HEK293T (cell line): ENCODE measurements around the gene SBNO2.

Experiments
- CTCF ChIA-PET: fragments of 350-600 bp; formaldehyde crosslinking; extraction: SDS; loops from one replicate; lab custom pipeline; 2021; ENCODE audit warnings: antibody characterized with exemption, inconsistent platforms; lab: Yijun Ruan, JAX
- POLR2A ChIA-PET: fragments of 350-600 bp; formaldehyde crosslinking; extraction: SDS; loops from one replicate; lab custom pipeline; 2020; ENCODE audit warnings: antibody characterized with exemption, inconsistent platforms; lab: Yijun Ruan, JAX
- DNase-seq: peaks from one replicate; pipeline ENCODE4 v3.0.0; 2012; ENCODE audit warnings: mixed read lengths; ENCODE audit errors: extremely low spot score
- ARNT ChIP-seq: fragments of 450-650 bp; IDR thresholded peaks from 2 replicates; pipeline ENCODE4 v1.6.1; 2017; ENCODE audit warnings: mild to moderate bottlenecking
- BHLHE40 ChIP-seq: fragments of 450-650 bp; IDR thresholded peaks from 2 replicates; pipeline ENCODE4 v1.6.1; 2016; ENCODE audit warnings: mild to moderate bottlenecking, moderate library complexity, borderline replicate concordance
- CTBP1 ChIP-seq: fragments of 450-650 bp; IDR thresholded peaks from 2 replicates; pipeline ENCODE4 v1.6.1; 2016; ENCODE audit warnings: borderline replicate concordance
- ELF4 ChIP-seq: fragments of 450-650 bp; IDR thresholded peaks from 2 replicates; pipeline ENCODE4 v1.6.1; 2017; ENCODE audit warnings: antibody characterized with exemption
- FOXA1 ChIP-seq: fragments of 450-650 bp; IDR thresholded peaks from 2 replicates; pipeline ENCODE4 v1.6.1; 2016; ENCODE audit warnings: mild to moderate bottlenecking
- FOXK2 ChIP-seq: fragments of 450-650 bp; IDR thresholded peaks from 2 replicates; pipeline ENCODE4 v1.6.1; 2016; ENCODE audit warnings: mild to moderate bottlenecking
- FOXM1 ChIP-seq: fragments of 450-650 bp; IDR thresholded peaks from 2 replicates; pipeline ENCODE4 v1.6.1; 2017; ENCODE audit warnings: mild to moderate bottlenecking, borderline replicate concordance
- HDGF ChIP-seq: fragments of 450-650 bp; IDR thresholded peaks from 2 replicates; pipeline ENCODE4 v1.6.1; 2017; ENCODE audit warnings: antibody characterized with exemption, borderline replicate concordance
- L3MBTL2 ChIP-seq: fragments of 450-650 bp; conservative IDR thresholded peaks from 2 replicates; pipeline ENCODE4 v1.6.1; 2016; ENCODE audit warnings: mild to moderate bottlenecking
- LEF1 ChIP-seq: fragments of 450-650 bp; IDR thresholded peaks from 2 replicates; pipeline ENCODE4 v1.6.1; 2017; ENCODE audit warnings: mild to moderate bottlenecking, borderline replicate concordance
- NFRKB ChIP-seq: fragments of 450-650 bp; IDR thresholded peaks from 2 replicates; pipeline ENCODE4 v1.6.1; 2016; ENCODE audit warnings: mild to moderate bottlenecking, moderate library complexity
- SP1 ChIP-seq: fragments of 450-650 bp; IDR thresholded peaks from 2 replicates; pipeline ENCODE4 v1.6.1; 2017
- SUZ12 ChIP-seq: fragments of 450-650 bp; IDR thresholded peaks from 2 replicates; pipeline ENCODE4 v1.6.1; 2016; ENCODE audit warnings: mild to moderate bottlenecking
- TARDBP ChIP-seq: fragments of 450-650 bp; IDR thresholded peaks from 2 replicates; pipeline ENCODE4 v1.6.1; 2016
- ZNF384 ChIP-seq: fragments of 450-650 bp; IDR thresholded peaks from 2 replicates; pipeline ENCODE4 v1.6.1; 2016
- TF ChIP-seq, protein P1 (sequence below): fragments of 450-650 bp; IDR thresholded peaks from 2 replicates; pipeline ENCODE4 v1.6.1; 2016

The SBNO2 gene

DNA sequence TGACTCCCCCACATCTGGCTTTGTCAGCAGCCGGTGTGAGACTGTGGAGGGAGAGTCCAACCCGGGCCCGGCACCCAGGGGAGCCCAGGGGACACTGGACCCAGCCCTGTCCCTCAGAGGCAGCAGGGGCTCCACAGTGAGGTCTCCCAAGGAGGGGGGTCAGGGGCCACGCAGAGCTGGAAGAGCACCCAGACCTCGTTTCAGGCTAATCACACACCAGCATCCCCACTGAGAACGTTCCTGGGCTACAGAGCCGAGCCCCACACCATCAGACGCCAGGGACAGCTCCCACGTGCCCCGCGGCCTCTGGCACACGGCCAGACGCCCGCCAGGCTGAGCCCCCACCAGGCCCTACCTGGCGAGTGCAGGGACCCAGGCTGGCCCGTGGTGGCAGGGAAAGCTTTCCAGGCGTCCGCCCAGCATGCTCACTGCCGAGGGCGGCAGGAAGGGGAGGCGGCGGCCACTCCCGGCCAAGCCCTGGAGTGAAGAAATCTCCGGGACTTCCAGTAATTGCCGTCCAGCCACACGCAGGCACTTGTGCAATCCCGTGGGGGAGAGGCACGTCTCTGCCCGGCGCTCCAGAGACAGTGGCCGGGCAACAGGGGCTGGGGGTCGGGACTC lies 19.2 kb downstream of the SBNO2 start:
- TF ChIP-seq ARNT, result no peak
- TF ChIP-seq FOXA1, result no peak
- TF ChIP-seq NFRKB, result no peak
- no peak for TF ChIP-seq BHLHE40
- TF ChIP-seq FOXM1, result no peak
- no peak for TF ChIP-seq LEF1
- no peak for TF ChIP-seq ELF4
- TF ChIP-seq FOXK2, result no peak
- TF ChIP-seq SP1, result no peak
- no peak for TF ChIP-seq ZNF384
- TF ChIP-seq L3MBTL2, result no peak
- no peak for DNase-seq
- CTCF ChIA-PET, result no interaction called here
- POLR2A ChIA-PET, result no interaction called here

DNA sequence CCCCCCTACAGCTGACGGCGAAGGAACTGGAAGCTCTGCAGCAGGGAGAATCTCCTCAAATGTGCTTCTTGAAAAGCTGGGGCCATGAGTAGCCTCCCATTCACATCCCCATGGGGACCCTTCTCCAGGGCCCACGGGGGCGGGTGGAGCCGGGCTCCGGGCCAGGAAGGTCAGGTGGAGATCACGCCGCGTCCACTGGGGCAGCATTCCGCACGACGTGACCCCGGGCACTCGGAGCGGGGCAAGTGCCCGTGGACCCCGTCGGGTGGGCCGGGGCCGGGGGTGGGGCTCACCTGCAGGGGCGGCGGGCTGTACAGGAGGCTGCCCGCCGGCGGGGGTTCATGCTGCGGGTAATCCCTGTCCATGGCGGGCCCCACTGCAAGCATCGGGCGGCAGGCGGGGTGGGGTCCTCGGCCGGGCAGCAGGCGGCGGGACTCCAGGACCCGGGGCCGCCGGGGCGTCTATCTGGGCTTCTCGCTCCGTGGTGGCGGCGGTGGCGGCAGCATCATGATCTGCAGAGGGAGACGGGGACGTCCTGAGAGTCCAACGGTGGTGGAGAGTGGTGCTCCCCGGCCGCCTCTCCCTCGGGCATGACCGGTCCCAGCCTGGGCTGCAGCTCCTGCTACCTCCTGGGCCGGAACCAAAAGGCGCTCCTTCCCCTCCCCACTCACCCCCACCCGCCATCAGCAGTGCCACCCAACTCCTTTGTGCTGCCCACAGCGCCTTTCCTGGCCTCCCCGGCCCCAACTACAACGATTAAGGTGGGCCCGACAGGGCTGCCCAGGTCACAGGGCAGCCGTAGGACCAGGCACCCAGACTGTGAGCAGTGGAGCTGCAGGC lies 20.0 kb downstream of the SBNO2 start:
- ChIA-PET POLR2A (no interaction called here), CTCF (no interaction called here)

DNA sequence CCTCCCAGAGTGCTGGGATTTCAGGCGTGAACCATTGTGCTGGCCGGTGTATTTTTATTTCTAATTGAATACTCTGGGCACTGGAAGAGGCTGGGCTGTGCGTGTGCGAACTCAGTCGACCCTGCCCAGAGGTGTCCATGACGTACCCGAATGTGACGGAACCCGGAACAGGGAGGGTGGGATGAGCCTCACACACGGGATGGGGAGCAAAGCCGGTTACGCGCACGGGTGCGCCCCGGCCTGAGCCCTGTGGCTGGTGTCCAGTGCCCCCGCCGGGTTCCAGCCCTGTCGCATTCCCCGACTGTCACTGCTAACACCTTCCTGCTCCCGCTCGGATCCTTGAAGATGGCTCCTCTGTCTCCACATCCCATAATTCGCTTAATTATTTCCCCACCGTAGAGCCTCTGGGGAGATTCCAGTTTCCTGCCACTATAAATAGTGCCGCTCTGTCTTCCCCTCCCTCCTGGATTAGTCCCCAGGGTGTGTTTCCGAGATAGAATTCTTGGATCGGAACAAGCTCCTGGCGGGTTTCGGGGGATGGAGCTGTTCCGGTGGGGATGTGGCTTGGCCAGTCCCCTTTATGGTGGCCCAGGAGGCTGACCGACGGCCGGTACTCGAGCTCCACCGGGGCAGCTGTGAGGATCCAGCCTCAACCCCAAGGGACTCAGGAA lies 22.0 kb downstream of the SBNO2 start:
- ChIA-PET CTCF (no interaction called here), POLR2A (no interaction called here)
- DNase-seq, result no peak
- TF ChIP-seq TARDBP (no peak), ZNF384 (no peak), ELF4 (no peak), SUZ12 (no peak), LEF1 (no peak), FOXA1 (no peak), NFRKB (no peak), ARNT (no peak), BHLHE40 (no peak), CTBP1 (no peak), L3MBTL2 (no peak), HDGF (no peak), FOXM1 (no peak), FOXK2 (no peak), SP1 (no peak)
- TF ChIP-seq, protein P1, sequence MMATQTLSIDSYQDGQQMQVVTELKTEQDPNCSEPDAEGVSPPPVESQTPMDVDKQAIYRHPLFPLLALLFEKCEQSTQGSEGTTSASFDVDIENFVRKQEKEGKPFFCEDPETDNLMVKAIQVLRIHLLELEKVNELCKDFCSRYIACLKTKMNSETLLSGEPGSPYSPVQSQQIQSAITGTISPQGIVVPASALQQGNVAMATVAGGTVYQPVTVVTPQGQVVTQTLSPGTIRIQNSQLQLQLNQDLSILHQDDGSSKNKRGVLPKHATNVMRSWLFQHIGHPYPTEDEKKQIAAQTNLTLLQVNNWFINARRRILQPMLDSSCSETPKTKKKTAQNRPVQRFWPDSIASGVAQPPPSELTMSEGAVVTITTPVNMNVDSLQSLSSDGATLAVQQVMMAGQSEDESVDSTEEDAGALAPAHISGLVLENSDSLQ, result no peak

More for the DNA sequence above, 20.0 kb downstream of the SBNO2 start:
- no peak for TF ChIP-seq CTBP1
- TF ChIP-seq LEF1, result no peak
- no peak for TF ChIP-seq FOXK2
- no peak for TF ChIP-seq SP1
- TF ChIP-seq ELF4, result no peak
- TF ChIP-seq L3MBTL2, result no peak
- no peak for TF ChIP-seq BHLHE40
- no peak for TF ChIP-seq TARDBP
- no peak for TF ChIP-seq HDGF
- DNase-seq, result no peak

DNA sequence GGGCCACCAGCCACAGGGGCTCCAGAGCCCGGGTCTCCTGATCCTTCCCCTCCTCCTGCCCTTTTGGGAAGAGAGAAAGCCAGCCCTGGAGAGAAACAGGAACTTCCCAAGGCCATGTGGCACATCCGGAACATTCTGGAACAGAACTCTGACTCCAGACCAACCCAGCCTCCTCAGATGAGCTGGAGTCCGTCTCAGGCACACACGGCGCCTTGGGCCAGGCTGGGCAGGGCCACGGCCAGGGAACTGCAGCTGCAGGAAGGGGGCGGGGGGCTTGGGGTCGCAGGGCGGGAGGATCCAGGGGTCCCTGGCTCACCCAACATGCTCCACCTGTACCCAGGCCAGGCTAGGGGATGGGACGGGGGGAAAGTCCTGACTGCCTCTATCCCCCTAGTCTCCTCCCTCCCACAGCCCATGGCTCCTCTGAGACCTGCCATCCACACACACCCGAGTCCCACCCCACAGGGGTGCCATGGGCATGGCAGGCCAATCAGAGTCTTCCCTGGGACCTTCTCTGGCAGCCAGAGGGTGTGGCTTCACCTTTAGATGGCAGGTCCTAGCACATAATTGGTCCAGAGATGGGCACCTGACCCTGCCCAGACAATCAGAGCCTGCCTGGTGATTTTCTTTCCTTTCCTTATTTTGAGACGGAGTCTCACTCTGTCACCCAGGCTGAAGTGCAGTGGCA lies 22.9 kb downstream of the SBNO2 start:
- TF ChIP-seq NFRKB (no peak), FOXA1 (no peak), FOXK2 (no peak), LEF1 (no peak), BHLHE40 (no peak), ZNF384 (no peak), FOXM1 (no peak), L3MBTL2 (no peak), HDGF (no peak), SUZ12 (no peak), ARNT (no peak), CTBP1 (no peak), TARDBP (no peak)
- TF ChIP-seq, protein P1, result no peak
- ChIA-PET CTCF (no interaction called here), POLR2A (no interaction called here)
- no peak for DNase-seq

DNA sequence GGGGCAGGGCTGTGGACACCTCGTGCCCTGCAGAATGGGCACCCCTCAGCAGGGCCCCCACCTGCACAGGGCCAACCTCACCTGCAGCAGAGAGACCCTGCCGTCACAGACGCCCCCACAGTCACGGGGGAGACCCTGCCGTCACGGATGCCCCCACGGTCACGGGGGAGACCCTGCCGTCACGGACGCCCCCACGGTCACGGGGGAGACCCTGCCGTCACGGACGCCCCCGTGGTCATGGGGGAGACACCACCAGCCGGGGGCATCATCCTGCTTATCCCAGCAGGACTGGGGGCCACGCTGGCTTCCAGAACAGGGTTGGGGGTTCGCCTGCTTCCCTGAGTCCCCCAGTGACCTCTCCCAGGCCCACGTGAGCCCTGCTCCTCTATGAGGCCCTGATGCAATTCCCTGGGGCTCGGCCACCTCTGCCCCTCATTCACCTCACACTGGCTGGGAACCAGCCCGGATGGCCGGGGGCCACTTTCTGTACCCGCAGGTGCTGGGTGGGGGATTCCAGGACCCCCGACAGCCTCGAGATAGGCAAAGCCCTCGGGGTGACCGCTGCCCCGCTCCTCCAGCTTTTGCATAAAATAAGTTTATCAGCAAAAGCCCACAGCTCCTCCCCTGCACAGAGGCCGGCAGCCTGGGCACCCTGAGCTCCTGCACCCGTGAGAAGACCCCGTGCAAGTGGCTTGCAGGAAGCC lies 23.6 kb downstream of the SBNO2 start:
- no peak for TF ChIP-seq TARDBP
- TF ChIP-seq SUZ12, result no peak
- TF ChIP-seq CTBP1, result no peak
- TF ChIP-seq NFRKB, result no peak
- TF ChIP-seq LEF1, result no peak
- TF ChIP-seq HDGF, result no peak
- TF ChIP-seq L3MBTL2, result no peak
- TF ChIP-seq, protein P1, result no peak
- no peak for TF ChIP-seq ELF4
- no peak for TF ChIP-seq BHLHE40
- no peak for TF ChIP-seq FOXK2
- TF ChIP-seq ZNF384, result no peak
- TF ChIP-seq ARNT, result no peak
- no peak for TF ChIP-seq FOXA1
- no peak for TF ChIP-seq FOXM1
- no peak for TF ChIP-seq SP1
- no peak for DNase-seq
- CTCF ChIA-PET, result no interaction called here
- POLR2A ChIA-PET, result no interaction called here
